IPS-20b (cell line): ENCODE measurements around the gene BTN2A1.
"Not testable (repeated sequence)": the region's sequence is repeated elsewhere in the genome, so short reads cannot be mapped to it uniquely, and the experiment has no call there.

Experiments
- H3K27ac ChIP-seq: one replicate; pipeline ENCODE4 v1.5.1; 2013; ENCODE audit warnings: low read length
- H3K27me3 ChIP-seq: 2 replicates; pipeline ENCODE4 v1.6.1; 2013; ENCODE audit warnings: mild to moderate bottlenecking, low read length, inconsistent platforms; ENCODE audit not compliant: insufficient read depth
- H3K36me3 ChIP-seq: 2 replicates; pipeline ENCODE4 v1.6.1; 2013; ENCODE audit warnings: low read depth, mild to moderate bottlenecking, inconsistent platforms, low read length, moderate library complexity; ENCODE audit not compliant: insufficient read depth
- H3K4me1 ChIP-seq: 2 replicates; pipeline ENCODE4 v1.6.1; 2013; ENCODE audit warnings: mild to moderate bottlenecking, control low read depth, inconsistent platforms, low read length, moderate library complexity; ENCODE audit not compliant: insufficient read depth
- H3K4me3 ChIP-seq: 2 replicates; pipeline ENCODE4 v1.5.1; 2013; ENCODE audit warnings: mild to moderate bottlenecking, low read length, inconsistent platforms
- H3K9ac ChIP-seq: 2 replicates; pipeline ENCODE4 v1.6.1; 2013; ENCODE audit warnings: low read depth, mild to moderate bottlenecking, inconsistent platforms, low read length, moderate library complexity
- H3K9me3 ChIP-seq: 2 replicates; pipeline ENCODE4 v1.6.1; 2013; ENCODE audit warnings: mild to moderate bottlenecking, low read depth, low read length, inconsistent platforms; ENCODE audit not compliant: insufficient read depth

Gene BTN2A1

GRCh38 chr6:26457264-26457805, 420 bp upstream of the BTN2A1 start:
- H3K9me3 ChIP-seq = no peaks in the 10 kb centered on the region
- peak overlapping the region; percentile 92 for H3K4me3 ChIP-seq
- H3K27ac ChIP-seq = peak overlapping the region; percentile 92
- no peaks in the 10 kb centered on the region for H3K27me3 ChIP-seq
- peaks cover 28% of the 10 kb centered on the region for H3K36me3 ChIP-seq
- H3K9ac ChIP-seq = peak overlapping the region; percentile 94
- peaks cover 6% of the 10 kb centered on the region; the same call in 1 of the 2 replicates for H3K4me1 ChIP-seq

GRCh38 chr6:26459023-26459810, 1.5 kb downstream of the BTN2A1 start:
- Histone ChIP-seq H3K36me3 (peaks cover 47% of the 10 kb centered on the region), H3K4me1 (peaks cover 6% of the 10 kb centered on the region; the same call in 1 of the 2 replicates), H3K4me3 (no peak overlapping the region), H3K9me3 (no peaks in the 10 kb centered on the region), H3K27me3 (no peaks in the 10 kb centered on the region), H3K9ac (no peak overlapping the region), H3K27ac (no peak overlapping the region)

GRCh38 chr6:26461353-26461752, 3.6 kb downstream of the BTN2A1 start:
- H3K4me3 ChIP-seq, H3K9ac ChIP-seq, H3K4me1 ChIP-seq, H3K27me3 ChIP-seq, H3K9me3 ChIP-seq, H3K27ac ChIP-seq: not testable (repeated sequence)
- H3K36me3 ChIP-seq = peaks cover 68% of the 10 kb centered on the region

GRCh38 chr6:26464014-26464413, 6.3 kb downstream of the BTN2A1 start:
- Histone ChIP-seq H3K4me1 (no peaks in the 10 kb centered on the region), H3K27me3 (no peaks in the 10 kb centered on the region), H3K4me3 (no peak overlapping the region), H3K27ac (no peak overlapping the region), H3K36me3 (peaks cover 93% of the 10 kb centered on the region), H3K9ac (no peak overlapping the region), H3K9me3 (no peaks in the 10 kb centered on the region)

DNA sequence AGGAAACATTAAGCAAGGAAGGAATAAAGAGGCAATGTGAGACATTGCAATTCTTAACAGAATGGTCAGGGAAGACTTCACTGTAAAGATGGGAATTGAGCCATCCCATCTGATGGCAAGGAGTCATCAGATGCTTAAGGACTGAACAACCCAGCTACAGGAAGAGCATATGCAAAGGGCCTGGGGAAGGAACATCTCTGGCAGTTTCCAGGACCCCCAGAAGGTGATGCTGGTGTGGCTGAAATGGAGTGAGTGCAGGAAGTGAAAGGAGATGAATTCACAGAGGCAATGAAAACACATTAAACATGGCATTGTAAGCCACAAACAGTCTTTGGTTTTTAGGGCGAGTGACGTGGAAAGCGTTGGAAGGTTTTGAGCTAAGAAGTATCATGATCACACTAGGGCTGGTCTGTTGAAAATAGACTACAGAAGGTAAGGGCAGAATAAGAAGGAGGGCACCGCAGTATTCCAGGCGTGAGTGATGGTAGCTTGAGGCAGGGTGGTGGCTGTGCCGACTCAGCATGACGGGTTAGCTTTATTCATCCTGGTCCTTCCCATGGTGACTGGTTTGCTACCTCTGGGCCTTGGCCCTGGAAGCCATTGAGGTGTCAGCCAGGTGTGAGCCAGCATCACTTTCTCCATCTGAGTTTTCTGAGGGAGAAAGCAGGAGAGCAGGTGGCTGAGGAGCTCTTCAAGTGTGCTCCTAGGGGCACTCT, 6.8 kb downstream of the BTN2A1 start:
- Histone ChIP-seq H3K36me3 (peaks cover 90% of the 10 kb centered on the region), H3K4me1 (no peaks in the 10 kb centered on the region), H3K27ac (no peak overlapping the region), H3K27me3 (no peaks in the 10 kb centered on the region), H3K9me3 (no peaks in the 10 kb centered on the region), H3K9ac (no peak overlapping the region), H3K4me3 (no peak overlapping the region)

DNA sequence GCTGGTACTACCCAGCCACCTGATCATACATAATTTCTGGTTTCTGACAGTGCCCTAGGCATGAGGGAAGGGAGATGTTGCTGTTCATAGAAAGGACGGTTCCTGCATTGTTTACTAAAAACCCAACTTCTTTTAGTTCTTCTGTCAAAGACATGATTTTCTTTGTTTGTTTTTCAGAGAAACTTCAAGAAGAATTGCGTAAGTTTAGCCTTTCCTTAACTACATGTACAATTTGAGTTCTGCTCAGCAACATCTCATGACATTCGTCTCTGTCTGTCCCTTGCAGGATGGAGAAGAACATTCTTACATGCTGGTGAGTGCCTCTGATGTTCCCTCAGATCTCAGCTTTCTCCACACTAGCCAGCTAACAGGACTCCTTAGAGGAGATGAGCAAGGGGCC, 8.0 kb downstream of the BTN2A1 start:
- Histone ChIP-seq H3K36me3 (peaks cover 78% of the 10 kb centered on the region), H3K4me1 (no peaks in the 10 kb centered on the region)

DNA sequence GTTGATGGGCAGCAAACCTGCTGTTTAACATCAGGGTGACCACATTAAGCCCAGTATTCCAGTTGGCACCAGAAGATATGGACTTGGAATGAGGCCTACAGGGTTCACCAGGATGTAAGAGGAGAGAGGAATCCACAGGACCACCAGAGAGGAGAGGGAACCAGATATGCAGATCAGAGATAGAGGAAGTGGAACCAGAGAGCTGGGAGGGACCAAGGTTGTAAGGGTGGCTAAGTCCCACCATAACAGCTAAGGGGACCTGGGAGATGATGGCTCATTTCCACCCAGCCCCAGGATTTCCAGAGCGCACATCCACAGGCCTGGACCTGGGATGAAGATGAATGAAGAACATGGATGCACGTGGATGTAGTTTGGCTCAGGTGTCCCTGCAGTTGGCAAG, 11.1 kb downstream of the BTN2A1 start:
- H3K4me1 ChIP-seq = no peaks in the 10 kb centered on the region
- peaks cover 54% of the 10 kb centered on the region for H3K36me3 ChIP-seq
- H3K27ac ChIP-seq = no peak overlapping the region
- no peak overlapping the region for H3K9ac ChIP-seq
- no peak overlapping the region for H3K4me3 ChIP-seq
- no peaks in the 10 kb centered on the region for H3K9me3 ChIP-seq
- H3K27me3 ChIP-seq = no peaks in the 10 kb centered on the region

More for the DNA sequence above, 8.0 kb downstream of the BTN2A1 start:
- H3K27ac ChIP-seq = no peak overlapping the region
- H3K4me3 ChIP-seq = no peak overlapping the region
- H3K27me3 ChIP-seq = no peaks in the 10 kb centered on the region
- no peaks in the 10 kb centered on the region for H3K9me3 ChIP-seq
- no peak overlapping the region for H3K9ac ChIP-seq

DNA sequence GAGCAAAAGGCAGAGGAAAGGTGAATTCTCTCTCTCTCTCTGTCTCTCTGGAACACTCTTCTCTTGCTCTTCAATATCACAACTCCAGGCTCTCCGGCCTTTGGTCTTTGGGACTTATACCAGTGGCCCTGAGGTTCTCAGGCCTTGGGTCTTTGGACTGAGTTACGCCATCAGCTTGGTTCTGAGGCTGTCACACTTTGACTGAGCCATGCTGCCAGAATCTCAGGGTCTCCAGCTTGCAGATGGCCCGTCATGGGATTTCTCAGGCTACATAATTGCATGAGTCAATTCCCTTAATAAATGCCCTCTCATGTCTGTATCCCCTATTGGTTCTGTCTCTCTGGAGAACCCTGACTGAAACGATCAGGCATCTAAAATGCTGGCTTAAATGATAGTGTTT, 12.9 kb downstream of the BTN2A1 start:
- H3K27ac ChIP-seq = no peak overlapping the region
- H3K27me3 ChIP-seq = no peaks in the 10 kb centered on the region
- peaks cover 8% of the 10 kb centered on the region for H3K4me1 ChIP-seq
- H3K4me3 ChIP-seq = no peak overlapping the region
- H3K9ac ChIP-seq = no peak overlapping the region
- peaks cover 36% of the 10 kb centered on the region for H3K36me3 ChIP-seq
- no peaks in the 10 kb centered on the region for H3K9me3 ChIP-seq

- Histone ChIP-seq H3K27me3 (no peaks in the 10 kb centered on the region), H3K27ac (no peak overlapping the region), H3K4me1 (peaks cover 19% of the 10 kb centered on the region), H3K4me3 (no peak overlapping the region), H3K9ac (no peak overlapping the region), H3K36me3 (peaks cover 22% of the 10 kb centered on the region), H3K9me3 (no peaks in the 10 kb centered on the region)
Observed at GRCh38 chr6:26471970-26472369, 14.2 kb downstream of the BTN2A1 start.

DNA sequence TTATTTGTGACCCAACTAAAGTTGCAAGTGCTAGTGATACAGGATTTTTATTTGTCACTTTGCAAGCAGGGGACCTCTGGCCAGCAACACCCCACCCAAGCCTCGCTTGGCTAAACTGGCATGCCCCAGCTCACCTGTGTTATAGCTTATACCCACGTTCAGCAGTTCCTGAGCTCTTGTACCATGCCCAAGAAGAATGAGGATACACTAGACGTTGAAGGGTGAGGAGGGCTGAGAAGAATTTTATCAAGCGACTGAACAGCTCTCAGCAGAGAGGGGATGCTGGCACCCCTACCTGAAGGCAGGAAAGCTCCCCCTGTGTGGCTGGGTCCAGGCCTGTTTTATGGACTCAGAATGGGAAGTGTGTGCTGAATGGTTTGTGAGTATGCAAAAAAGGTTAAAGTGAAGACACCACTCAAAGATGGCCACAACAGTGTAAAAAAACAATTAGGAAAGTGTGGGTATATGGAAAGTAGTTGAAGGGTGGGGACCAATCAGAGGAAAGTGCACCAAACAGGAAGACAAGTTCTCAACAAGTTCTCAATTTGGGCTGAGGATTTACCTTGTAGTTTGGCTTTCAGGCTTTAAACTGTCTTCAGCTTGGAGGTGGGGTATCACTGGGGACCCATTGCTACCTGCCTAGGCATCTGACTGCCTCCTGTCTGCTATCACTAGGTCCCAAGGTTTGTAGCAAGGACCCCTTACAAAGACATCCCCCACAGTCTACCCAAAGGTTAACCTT, 15.0 kb downstream of the BTN2A1 start:
- no peaks in the 10 kb centered on the region for H3K27me3 ChIP-seq
- H3K4me3 ChIP-seq = no peak overlapping the region
- peaks cover 16% of the 10 kb centered on the region for H3K36me3 ChIP-seq
- H3K4me1 ChIP-seq = peaks cover 19% of the 10 kb centered on the region
- no peaks in the 10 kb centered on the region for H3K9me3 ChIP-seq
- H3K9ac ChIP-seq = no peak overlapping the region
- no peak overlapping the region for H3K27ac ChIP-seq

GRCh38 chr6:26473429-26473757, 15.6 kb downstream of the BTN2A1 start:
- H3K4me3 ChIP-seq = peak overlapping the region; percentile 64
- H3K36me3 ChIP-seq = peaks cover 9% of the 10 kb centered on the region
- no peaks in the 10 kb centered on the region for H3K9me3 ChIP-seq
- H3K27me3 ChIP-seq = no peaks in the 10 kb centered on the region
- peaks cover 19% of the 10 kb centered on the region for H3K4me1 ChIP-seq
- no peak overlapping the region for H3K27ac ChIP-seq
- peak overlapping the region; percentile 72; the same call in 1 of the 2 replicates for H3K9ac ChIP-seq
